Sciatic nerve (tissue), 2 donors: Measurements from ENCODE around the gene GNAT2. TPM values are rescaled to one million over a fixed set of nuclear protein-coding genes. Genes with fewer than 3 reads are reported as not detected.

ENCODE experiments used
- ATAC-seq: fragments of 200-7000 bp; cut with Tn5 transposase; one replicate; pipeline ENCODE4 v1.9.1; 2020; ENCODE audit warnings: mild to moderate bottlenecking, moderate library complexity
- DNase-seq: peaks from one replicate; pipeline ENCODE4 v3.0.0-alpha.2; 2020; ENCODE audit warnings: low spot score
- intact Hi-C: fragments of 100-400 bp; cut with DNase I; formaldehyde crosslinking; loops from one replicate; pipeline ENCODE4 v1.14.2; 2022
- total RNA-seq: library from RNA; stranded (reverse); fragmentation: NEBNext Ultra II Directional; extraction: Animal tissue kit (Norgen Biotek cat#: 25700); gene quantifications from one replicate; pipeline ENCODE4 v1.2.1, GENCODE V29; 2021
- donor health status: DM: no; HTN: no; CAD: no.
- donor health status: DM: no; HTN: no; CAD: no.

The GNAT2 gene
- total RNA-seq, 1 donor from 2014 or later = not detected

GRCh38 chr1:109643385-109644230, 24.2 kb upstream of the GNAT2 start:
- peak; percentile 92 for DNase-seq
- intact Hi-C loops = loop anchor here (5.0 kb wide), 1 partner anchor 129 kb away; no protein-coding TSS in a partner anchor
- ATAC-seq = peak; percentile 80

- DNase-seq (no peak), ATAC-seq (no peak)
- intact Hi-C loops = loop anchor here (5.0 kb wide), 1 partner anchor 130 kb away; no protein-coding TSS in a partner anchor
These were observed 23.2 kb upstream of the GNAT2 start for GRCh38 chr1:109642626-109643025.

GRCh38 chr1:109641861-109642260, 22.4 kb upstream of the GNAT2 start:
- ATAC-seq = no peak
- intact Hi-C loops = loop anchor here (5.0 kb wide), 1 partner anchor 130 kb away; no protein-coding TSS in a partner anchor
- DNase-seq = no peak

- ATAC-seq (no peak), DNase-seq (no peak)
- intact Hi-C loops = loop anchor here (5.0 kb wide), 1 partner anchor 131 kb away; no protein-coding TSS in a partner anchor
These were observed 21.8 kb upstream of the GNAT2 start for GRCh38 chr1:109641078-109641740.

GRCh38 chr1:109640285-109640865, 21.0 kb upstream of the GNAT2 start:
- DNase-seq = peak; percentile 95
- intact Hi-C loops = loop anchor here (5.0 kb wide), 1 partner anchor 132 kb away; no protein-coding TSS in a partner anchor
- ATAC-seq = peak; percentile 50

- intact Hi-C loops = loop anchor here (5.0 kb wide), 1 partner anchor 132 kb away; no protein-coding TSS in a partner anchor
- DNase-seq = no peak
- ATAC-seq = no peak
These were observed 20.4 kb upstream of the GNAT2 start for GRCh38 chr1:109639841-109640184.

- DNase-seq = no peak
- intact Hi-C loops = no loop called here
These were observed 19.8 kb upstream of the GNAT2 start for GRCh38 chr1:109639063-109639840.

GRCh38 chr1:109637446-109637845, 18.0 kb upstream of the GNAT2 start:
- no peak for ATAC-seq
- intact Hi-C loops = no loop called here
- DNase-seq = no peak

More at GRCh38 chr1:109639063-109639840, 19.8 kb upstream of the GNAT2 start:
- no peak for ATAC-seq

GRCh38 chr1:109636201-109636952, 17.0 kb upstream of the GNAT2 start:
- DNase-seq (no peak), ATAC-seq (peak; percentile 79)
- intact Hi-C loops = no loop called here

- intact Hi-C loops = no loop called here
- no peak for ATAC-seq
- no peak for DNase-seq
These were observed 16.4 kb upstream of the GNAT2 start for GRCh38 chr1:109635862-109636200.

- DNase-seq (no peak), ATAC-seq (no peak)
- intact Hi-C loops = loop anchor here (5.0 kb wide), 1 partner anchor 88 kb away; the partner anchor contains the start of gene GNAI3
These were observed 15.6 kb upstream of the GNAT2 start for GRCh38 chr1:109634771-109635750.

GRCh38 chr1:109634292-109634691, 14.9 kb upstream of the GNAT2 start:
- DNase-seq = no peak
- intact Hi-C loops = loop anchor here (5.0 kb wide), 1 partner anchor 87 kb away; the partner anchor contains the start of gene GNAI3

GRCh38 chr1:109632671-109633346, 13.4 kb upstream of the GNAT2 start:
- intact Hi-C loops = loop anchor here (5.0 kb wide), 1 partner anchor 86 kb away; the partner anchor contains the start of gene GNAI3
- ATAC-seq (no peak), DNase-seq (no peak)

More at GRCh38 chr1:109634292-109634691, 14.9 kb upstream of the GNAT2 start:
- ATAC-seq = no peak

- intact Hi-C loops = loop anchor here (5.0 kb wide), 1 partner anchor 85 kb away; the partner anchor contains the start of gene GNAI3
- ATAC-seq (no peak), DNase-seq (no peak)
These were observed 12.4 kb upstream of the GNAT2 start for GRCh38 chr1:109631513-109632505.

- ATAC-seq (no peak), DNase-seq (no peak)
- intact Hi-C loops = loop anchor here (5.0 kb wide), 1 partner anchor 84 kb away; the partner anchor contains the start of gene GNAI3
These were observed 11.6 kb upstream of the GNAT2 start for GRCh38 chr1:109630898-109631512.
